NCI-H1694 (cell line): ENCODE results near the gene AMN1.
A peak's percentile ranks its signal among the peaks of the same experiment; 100 is the strongest.
"Not testable (repeated sequence)": the region's sequence is repeated elsewhere in the genome, so short reads cannot be mapped to it uniquely, and the experiment has no call there.

Experiments
- DNase-seq: peaks from one replicate; lab custom pipeline; 2025; lab: John Stamatoyannopoulos, UW

The AMN1 gene

DNA sequence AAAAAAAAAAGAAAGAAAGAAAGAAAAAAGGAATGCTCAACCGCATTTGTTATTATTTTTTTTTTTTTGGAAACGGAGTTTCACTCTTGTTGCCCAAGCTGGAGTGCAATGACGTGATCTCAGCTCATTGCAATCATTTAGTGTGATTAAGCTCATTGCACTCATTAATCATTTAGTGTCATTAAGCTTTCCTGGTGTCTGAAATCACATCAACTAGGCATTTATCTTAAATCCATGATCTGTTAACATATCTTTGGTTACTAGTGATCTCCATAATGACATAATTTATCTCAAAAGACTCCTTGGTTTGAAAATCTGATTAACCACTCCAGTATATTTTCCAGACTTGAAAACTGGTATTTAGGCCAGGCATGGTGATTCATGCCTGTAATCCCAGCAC lies 43.0 kb downstream of the AMN1 start:
- DNase-seq = no peak

DNA sequence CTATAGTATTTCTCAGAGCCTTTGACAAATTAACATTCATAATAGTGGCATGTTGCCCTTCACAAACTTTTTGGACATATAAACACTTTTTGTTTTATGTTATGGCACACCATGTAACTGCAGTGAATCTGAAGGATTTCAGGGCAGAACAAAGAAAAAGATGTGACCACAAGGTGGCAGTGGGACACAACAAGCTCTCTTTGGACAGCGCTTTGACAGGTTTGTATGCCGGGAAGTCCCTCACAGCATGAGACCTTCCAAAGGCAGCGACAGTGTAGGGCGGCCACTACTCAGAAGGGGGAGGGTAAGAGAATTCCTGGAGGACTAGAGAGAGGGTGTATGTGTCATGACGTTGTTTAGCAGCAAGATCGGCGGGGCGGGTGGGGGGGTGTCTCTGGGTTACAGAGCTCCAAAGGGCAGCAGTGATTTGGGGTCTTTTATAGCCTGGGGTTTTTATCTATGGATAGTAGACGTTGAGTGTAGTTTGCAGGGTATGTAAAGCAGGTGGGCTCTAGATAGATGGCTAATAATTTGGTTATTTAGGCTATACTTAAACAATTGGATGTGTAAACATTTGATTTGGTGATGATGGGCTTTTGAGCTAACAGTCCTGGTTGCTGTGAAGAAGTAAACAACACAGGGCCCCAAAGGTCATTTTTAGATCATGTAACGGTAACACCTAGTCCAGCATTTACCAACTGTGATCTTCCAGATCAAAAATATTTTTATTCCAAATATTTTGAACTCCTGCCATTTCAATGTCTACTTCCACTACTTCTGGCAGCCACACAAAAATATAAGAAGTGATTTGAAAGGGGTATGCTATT lies 46.5 kb downstream of the AMN1 start:
- DNase-seq = peak; percentile 81

DNA sequence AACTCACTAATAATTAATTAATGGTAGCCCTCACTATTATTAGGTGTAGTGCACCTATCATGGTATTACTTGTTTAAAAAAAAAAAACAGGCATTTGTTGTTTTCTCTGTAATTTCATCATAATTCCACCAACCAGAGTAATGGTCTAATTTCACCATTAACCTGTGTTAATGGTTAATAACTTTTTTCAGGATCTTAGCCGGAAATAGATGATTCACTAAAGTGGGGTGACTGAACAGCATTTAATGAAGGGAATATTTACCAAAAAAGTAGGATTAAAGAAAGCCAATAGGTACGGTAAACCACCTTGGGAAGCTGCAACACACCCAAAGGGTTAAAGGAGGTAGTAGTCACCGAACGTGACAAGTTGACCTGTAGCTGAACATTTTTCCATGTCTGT lies 56.3 kb downstream of the AMN1 start:
- DNase-seq = no peak

DNA sequence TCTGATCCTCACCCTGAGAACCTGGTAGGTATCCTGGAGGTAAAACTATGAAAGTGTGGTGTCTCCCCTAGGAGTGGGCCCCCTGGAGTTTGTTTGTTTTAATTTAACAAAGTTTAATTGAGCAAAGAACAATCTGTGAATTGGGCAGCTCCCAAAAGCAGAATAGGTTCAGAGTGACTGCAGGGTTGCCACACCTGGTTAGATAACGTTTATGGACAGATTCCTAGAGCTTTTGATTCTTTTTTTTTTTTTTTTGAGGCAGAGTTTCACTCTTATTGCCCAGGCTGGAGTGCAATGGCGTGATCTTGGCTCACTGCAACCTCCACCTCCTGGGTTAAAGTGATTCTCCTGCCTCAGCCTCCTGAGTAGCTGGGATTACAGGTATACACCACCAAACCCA lies 59.2 kb downstream of the AMN1 start:
- not testable (repeated sequence) for DNase-seq

DNA sequence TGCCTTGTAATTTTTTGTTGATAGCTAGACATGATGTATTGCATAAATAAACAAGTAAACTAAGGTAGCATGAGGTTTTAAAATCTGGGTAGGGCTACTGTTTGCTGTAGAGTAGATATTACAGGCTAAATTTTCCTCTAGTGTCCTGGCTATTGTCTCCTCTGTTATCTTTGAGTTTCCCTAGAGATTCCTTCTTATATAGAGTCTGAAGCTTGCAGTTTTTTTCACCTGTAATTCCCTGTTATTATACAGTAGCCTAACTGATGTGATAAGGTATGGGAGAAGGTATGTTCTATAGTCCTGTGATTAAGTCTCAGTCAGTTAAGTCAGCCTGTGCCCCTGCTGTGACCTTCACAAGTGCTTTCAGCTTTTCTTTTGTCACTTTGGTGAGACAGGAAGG lies 59.8 kb downstream of the AMN1 start:
- no peak for DNase-seq

DNA sequence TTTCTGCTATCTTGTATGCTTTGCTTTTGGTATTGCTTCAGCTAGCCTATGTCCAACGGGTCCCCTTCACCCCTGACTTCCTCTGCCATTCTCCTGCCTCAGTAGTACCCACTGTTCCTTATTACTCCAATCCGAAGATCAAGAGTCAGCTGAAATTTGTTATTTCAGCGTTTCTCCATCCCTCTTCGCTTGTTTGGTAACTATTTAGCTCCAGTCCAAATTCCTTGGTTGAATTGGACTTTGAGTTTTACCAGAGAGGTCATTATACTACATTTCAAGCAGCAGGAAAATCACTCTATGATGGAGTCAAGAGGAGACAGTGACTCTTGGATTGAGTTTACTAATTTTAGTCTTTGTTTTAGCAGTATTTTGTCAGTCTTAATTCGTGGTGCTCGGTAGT lies 64.8 kb downstream of the AMN1 start:
- DNase-seq = no peak

DNA sequence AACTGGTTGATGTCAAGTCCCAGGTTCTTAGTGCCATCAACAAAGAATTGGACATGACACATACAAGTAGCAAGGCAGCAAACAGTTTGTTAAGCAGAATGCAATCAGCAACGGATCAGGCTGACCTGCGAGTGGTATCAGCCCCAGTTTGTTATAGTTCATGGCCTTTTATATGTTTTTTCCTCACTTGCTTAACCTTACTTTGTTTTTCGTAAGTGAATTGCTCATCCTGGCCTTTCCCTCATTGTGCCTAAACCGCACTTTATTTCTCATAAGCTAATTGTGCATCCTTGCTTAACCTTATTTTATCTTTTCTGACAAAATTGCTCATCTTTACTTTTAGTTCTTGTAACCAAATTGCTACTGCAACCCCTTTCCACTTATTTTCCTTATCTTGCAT lies 65.2 kb downstream of the AMN1 start:
- no peak for DNase-seq

DNA sequence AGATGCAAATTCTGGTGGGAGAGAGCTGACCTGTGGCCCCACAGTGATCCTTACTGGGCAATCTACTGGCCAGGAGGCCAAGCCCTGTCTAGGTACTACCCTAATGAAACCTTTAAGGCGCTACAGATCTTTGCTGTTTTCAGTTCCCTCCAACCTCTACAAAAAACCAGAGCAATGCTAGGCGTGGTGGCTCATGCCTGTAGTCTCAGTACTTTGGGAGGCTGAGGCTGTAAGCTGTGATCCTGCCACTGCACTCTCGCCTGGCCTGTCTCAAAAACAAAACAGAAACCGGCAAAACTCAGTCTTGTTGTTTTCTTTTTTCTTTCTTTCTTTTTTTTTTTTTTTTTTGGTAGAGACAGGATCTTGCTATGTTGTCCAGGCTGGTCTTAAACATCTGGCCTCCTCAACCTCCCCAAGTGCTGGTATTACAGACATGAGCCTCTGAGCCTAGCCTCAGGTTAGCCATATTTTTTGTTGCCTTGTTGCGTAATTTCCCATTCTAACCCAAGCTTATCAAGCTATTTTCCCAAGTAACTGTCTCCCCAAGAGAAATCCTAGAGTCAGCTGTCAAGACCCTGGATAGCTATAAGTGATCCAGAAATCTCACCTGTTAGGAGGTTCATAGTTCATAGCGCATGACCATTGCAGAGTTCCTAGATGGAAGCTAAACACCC lies 66.5 kb downstream of the AMN1 start:
- DNase-seq = no peak

DNA sequence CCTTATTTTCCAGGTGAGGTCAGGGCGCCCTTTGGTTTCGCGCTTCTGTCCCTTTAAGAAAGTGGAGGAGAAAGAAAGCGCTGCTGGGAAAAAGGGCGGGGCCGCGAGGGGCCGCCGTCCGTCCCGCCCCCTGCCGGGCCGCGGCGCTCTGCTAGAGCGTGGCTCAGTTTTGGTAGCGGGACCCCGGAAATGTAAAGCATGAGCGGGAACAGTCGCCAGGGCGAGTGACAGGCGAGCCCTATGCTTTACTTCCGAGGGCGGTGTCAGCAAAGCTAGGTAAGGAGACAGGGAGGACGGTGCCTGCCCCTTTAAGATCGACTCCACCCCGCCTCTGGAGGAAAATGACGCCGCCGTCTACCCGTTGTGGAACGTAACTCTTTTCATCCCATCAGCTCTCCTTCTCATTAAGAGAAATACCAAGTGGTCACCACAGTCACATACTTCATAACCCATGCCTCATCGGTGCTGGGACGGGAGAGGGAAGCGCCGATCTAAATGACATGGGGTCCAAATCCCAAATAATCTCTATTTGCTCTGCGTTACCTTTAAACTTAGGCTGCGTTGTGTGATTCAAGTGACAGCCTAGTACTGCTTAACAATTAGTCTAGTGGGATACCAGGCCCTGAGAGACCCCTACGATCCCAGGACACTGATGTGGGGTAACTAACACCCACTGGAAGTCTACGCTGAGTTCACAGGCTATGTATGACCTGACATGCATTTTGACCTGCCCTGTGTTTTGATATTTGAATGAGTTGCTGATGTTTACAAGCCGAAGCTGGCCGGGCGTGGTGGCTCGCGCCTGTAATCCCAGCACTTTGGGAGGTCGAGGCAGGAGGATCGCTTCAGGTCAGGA lies 69.5 kb downstream of the AMN1 start, which contains the start of gene ETFBKMT:
Gene ETFBKMT, plus strand, starts transcription at position 602 of the 856 bp plus-strand sequence. CDS start 2,266 bp downstream, outside the sequence.
- peak; percentile 91 for DNase-seq

DNA sequence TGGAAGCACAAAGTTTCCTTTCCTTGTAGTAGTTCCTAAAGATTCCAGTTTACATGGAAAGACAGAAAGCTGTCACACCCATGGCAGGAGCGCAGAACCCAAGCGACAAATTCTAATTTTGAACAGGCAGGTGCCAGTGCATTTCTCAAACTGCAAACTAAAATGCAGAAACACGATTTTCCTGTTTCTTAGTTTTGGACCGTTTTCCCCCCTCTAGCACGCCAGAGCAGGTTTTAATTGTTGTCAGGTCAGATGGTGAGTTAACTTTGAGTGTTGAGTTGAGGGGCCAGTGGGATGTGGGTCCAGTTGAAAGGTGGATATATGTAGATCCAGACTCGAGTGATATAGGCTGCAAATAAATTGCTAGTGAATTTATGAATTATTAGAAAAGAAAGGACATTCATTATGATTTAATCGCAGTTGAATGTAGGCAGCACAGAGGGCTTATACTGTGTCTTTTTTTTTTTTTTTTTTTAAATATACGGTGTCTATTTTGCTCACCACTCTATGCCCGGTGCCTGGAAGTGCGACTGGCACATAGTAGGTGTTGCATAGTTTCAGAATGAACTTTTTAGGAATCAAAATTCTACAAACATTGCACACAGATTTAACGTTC lies 70.2 kb downstream of the AMN1 start:
- no peak for DNase-seq

DNA sequence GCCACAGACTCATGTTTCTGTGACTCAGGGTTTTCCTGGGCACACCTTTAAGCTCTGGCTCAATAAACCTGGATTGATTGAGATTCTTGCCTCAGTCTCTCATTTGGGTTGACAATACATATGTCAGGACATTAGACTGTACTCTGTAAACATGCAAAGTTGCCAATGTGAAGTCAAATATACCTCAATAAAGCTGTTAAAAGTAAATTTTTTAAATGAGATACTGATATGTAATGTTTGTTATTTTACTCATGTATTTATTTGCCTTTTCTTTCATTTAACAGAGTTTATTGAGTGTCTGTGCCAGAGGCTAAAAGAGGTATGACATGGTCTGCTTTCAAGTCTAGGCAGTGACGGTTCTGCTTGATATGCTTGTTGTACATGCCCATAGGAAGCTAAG lies 73.0 kb downstream of the AMN1 start:
- DNase-seq = no peak

DNA sequence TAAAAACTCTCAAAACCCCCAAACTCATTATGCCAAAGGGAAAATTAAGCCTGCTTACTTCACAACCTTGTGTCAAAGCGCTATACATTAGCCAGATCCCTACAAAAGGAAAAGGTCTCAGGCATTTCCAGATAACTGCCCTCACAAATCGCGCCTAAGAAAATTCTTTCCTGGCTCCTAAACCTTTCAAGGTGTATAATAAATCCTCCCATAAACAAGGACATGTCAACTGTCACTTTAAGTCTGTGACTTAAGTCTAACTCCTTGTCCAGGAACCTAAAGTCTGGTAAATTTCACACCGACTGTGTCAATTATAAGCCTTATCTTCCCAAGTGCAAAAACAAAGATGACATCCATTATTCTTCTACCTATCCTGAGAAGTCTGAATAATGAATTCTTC lies 73.6 kb downstream of the AMN1 start:
- DNase-seq = no peak

DNA sequence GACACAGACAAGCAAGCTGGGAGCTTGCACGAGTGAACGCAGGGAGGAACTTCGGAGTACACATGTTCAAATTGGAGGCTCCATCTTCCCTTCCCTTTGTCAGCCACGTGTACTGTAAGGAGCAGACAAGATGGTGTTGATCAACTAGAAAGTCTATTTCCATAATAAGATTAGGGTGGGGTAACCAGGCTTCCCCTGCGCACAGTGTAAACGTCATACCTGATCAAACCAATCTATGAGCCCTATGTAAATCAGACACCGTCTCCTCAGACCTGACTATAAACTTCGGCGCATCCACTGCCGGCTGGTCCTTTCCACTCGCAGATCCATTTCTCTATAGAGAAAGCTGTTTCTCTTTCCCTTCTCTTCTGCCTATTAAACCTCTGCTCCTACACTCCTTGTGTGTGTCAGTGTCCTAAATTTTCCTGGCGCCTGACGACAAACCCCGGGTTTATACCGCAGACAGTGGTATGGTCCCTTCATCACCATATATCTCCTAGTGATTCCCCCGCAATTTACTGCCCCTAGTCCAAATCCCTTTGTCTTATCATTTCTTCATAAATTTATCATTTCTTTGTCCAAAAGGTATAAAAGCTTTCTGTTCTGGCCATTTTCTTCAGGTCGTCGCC lies 76.8 kb downstream of the AMN1 start:
- DNase-seq = peak; percentile 34

DNA sequence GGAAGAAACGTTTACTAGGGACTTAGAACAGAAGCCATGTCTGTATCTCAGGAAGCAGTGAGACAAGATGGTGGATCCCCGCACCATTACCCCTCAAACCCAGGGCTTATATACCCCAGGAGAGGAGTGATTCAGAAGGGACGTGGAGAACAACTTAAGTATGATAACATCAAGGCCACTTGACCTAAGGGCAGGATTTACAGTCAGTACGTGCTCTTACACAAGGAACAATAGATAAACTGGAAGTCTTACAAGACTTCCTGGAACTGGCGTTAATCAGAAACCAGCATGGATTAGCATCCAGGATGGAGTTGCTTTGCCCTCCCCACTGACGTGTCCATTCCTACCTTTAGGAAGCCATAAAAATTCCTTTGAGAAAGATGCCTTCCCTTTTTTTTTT lies 77.9 kb downstream of the AMN1 start:
- no peak for DNase-seq

DNA sequence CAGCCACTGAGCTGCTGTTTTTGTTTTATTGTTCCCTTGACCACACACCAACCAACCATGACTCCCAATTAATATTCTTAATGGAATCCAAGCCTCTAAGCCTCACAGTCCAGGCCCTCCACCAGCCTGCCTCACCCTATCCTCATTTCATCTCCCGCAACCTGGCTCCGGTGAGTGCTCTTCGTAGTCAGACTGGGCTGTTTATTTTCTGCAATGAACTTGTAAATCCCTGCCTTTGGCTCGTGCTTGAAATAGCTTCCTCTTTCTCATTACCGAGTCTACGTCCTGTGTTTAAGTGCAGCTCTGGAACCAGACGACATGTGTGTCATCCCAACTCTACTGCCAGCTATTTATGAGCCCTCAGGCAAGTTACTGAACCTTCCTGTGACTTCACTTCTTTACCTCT lies 81.7 kb downstream of the AMN1 start:
- no peak for DNase-seq

DNA sequence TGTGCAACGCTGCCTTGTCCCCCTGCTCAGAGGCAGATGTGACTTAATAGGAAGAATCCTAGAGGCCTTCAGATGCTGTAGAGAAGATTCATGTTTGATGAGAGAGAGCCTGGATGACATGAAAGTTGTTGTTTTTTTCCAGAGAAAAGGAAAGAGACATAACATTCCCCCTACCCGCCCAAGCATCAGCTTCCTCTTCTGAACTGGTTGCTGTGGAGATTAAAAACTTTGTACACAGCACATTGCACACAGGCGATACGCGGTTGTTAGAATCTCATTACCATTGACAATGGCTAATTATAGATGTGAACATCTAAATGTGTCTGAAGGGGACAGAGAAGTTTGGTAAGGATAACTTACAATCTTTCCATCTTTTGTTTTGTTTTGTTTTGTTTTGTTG lies 82.9 kb downstream of the AMN1 start:
- no peak for DNase-seq

DNA sequence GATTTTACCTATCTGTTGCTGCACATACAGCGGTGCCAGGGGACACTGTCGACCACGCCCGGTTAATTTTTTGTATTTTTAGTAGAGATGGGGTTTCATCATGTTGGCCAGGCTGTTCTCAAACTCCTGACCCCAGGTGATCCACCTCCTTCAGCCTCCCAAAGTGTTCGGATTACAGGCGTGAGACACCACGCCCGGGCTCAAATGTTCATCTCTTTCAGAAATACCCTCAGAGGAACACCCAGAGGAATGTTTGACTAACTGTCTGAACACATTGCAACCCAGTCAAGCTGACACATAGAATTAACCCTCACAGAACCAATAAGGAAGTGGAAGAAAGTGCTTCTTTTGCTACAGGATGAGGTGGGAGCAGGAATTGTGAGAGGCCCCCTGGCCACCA lies 84.3 kb downstream of the AMN1 start:
- no peak for DNase-seq

DNA sequence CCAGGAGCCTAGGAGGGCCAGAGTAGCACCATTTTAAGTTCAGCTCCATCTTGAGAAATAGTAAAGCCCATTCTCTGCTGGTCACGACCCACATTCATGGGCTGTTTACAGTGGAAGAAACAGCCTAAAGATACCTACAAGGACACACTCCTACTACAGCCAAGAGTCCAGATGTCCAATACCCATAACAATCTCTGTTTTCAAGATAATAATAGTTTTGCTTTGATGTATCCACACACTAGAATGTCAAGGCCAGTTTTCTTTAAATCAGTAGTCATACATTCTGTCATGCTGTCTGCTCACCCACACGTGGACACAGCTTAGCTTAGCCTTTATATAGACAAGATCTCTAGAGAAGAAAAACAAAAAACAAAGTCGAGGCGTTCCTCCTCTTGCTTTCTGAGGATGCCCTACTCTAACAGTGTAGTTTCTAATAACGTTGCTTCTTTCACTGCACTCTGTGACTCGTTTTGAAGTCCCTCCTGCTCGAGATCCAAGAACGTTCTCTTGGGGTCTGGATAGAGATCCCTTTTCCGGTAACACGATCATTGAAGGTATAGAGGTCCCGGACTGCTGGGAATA lies 87.2 kb downstream of the AMN1 start:
- DNase-seq = no peak

DNA sequence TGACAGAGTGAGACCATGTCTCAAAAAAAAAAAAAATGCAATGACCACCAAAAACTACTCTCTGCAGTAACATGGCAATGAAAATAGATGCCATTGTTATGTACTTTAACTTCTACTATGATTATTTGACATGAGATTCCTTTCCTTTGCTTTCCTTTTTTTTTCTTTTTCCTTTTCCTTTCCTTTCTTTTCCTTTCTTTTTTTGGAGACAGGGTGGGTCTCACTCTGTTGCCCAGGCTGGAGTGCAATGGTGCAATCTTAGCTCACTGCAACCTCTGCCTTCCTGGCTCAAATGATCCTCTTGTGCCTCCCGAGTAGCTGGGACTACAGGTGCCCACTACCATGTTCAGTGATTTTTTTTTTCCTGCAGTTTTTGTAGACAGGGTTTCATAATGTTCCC lies 94.2 kb downstream of the AMN1 start:
- DNase-seq = no peak

DNA sequence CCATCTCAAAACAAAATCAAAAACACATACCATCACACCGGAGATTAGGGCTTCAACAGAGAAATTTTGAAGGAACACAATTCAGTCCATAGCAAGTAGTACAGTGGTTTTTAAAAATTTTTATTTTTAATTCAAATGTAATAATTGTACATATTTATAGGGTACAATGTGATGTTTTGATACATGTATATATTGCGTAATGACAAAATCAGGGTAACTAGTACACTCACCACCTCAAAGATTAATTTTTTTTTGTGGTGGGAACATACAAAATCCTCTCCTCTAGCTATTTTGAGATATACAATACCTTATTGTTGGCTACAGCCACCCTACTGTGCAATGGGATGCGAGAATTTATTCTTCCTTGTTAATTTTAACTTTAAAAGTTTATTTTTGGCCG lies 95.4 kb downstream of the AMN1 start:
- DNase-seq = no peak

DNA sequence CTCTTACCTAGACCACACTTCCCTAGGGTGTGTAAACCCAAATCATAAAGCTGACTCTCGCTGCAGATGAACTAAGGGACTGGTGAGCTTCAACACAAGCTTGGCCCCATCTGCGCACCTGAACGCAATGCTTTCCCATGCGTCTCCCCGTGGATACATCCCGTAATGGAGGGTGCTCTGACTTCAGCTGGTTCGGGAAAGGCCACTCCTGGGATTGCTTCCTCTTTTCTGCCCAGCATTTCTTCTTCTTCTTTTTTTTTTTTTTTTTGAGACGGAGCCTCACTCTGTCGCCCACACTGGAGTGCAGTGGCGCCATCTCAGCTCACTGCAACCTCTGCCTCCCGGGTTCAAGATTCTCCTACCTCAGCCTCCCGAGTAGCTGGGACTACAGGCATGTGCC lies 97.0 kb downstream of the AMN1 start:
- no peak for DNase-seq
